Measurements from ENCODE around the gene REEP3.
"Not testable (repeated sequence)": the region's sequence is repeated elsewhere in the genome, so short reads cannot be mapped to it uniquely, and the experiment has no call there.

The REEP3 gene

GRCh38 chr10:63553473-63553872 lies 32.3 kb downstream of the REEP3 start:
- DNase-seq = no peak

- DNase-seq = no peak
These were observed 33.5 kb downstream of the REEP3 start for GRCh38 chr10:63554657-63555056.

GRCh38 chr10:63555330-63555729 lies 34.1 kb downstream of the REEP3 start:
- no peak for DNase-seq

GRCh38 chr10:63558132-63558784 lies 37.1 kb downstream of the REEP3 start:
- no peak for DNase-seq

- no peak for DNase-seq
These were observed 40.1 kb downstream of the REEP3 start for GRCh38 chr10:63561341-63561740.

GRCh38 chr10:63562391-63562790 lies 41.2 kb downstream of the REEP3 start:
- DNase-seq = no peak

- DNase-seq = no peak
These were observed 41.7 kb downstream of the REEP3 start for GRCh38 chr10:63562857-63563256.

- DNase-seq = no peak
These were observed 42.4 kb downstream of the REEP3 start for GRCh38 chr10:63563623-63564022.

- not testable (repeated sequence) for DNase-seq
These were observed 43.5 kb downstream of the REEP3 start for GRCh38 chr10:63564731-63565130.

GRCh38 chr10:63573068-63573697 lies 52.0 kb downstream of the REEP3 start:
- DNase-seq = no peak

GRCh38 chr10:63574011-63574410 lies 52.8 kb downstream of the REEP3 start:
- DNase-seq = no peak

GRCh38 chr10:63576501-63576900 lies 55.3 kb downstream of the REEP3 start:
- no peak for DNase-seq

GRCh38 chr10:63578501-63578900 lies 57.3 kb downstream of the REEP3 start:
- no peak for DNase-seq

- DNase-seq = peak; percentile 58
These were observed 58.3 kb downstream of the REEP3 start for GRCh38 chr10:63579371-63580014.

- no peak for DNase-seq
These were observed 61.5 kb downstream of the REEP3 start for GRCh38 chr10:63582690-63583089.

- no peak for DNase-seq
These were observed 62.2 kb downstream of the REEP3 start for GRCh38 chr10:63583397-63583796.

- no peak for DNase-seq
These were observed 62.9 kb downstream of the REEP3 start for GRCh38 chr10:63583909-63584724.

- no peak for DNase-seq
These were observed 63.5 kb downstream of the REEP3 start for GRCh38 chr10:63584725-63585035.

- no peak for DNase-seq
These were observed 63.8 kb downstream of the REEP3 start for GRCh38 chr10:63585041-63585440.

- no peak for DNase-seq
These were observed 64.8 kb downstream of the REEP3 start for GRCh38 chr10:63586043-63586442.

GRCh38 chr10:63587191-63587590 lies 66.0 kb downstream of the REEP3 start:
- no peak for DNase-seq

- DNase-seq = no peak
These were observed 67.4 kb downstream of the REEP3 start for GRCh38 chr10:63588436-63589167.

Data from right forelimb (tissue), 1 donor.